Endodermal cell (in vitro differentiated cells): Measurements from ENCODE around the gene AARS2. TPM values are rescaled to one million over a fixed set of nuclear protein-coding genes. Genes with fewer than 3 reads are reported as not detected.

Experiments
- DNase-seq: peaks from one replicate; pipeline ENCODE4 v3.0.0-alpha.2; 2017
- H3K27ac ChIP-seq: 2 replicates; pipeline ENCODE4 v1.5.1; 2013; ENCODE audit warnings: mild to moderate bottlenecking, low read depth, low read length, moderate library complexity
- H3K27me3 ChIP-seq: 2 replicates; pipeline ENCODE4 v1.6.1; 2013; ENCODE audit warnings: mild to moderate bottlenecking, low read length, moderate library complexity; ENCODE audit not compliant: insufficient read depth, control insufficient read depth, poor library complexity, severe bottlenecking
- H3K36me3 ChIP-seq: 2 replicates; pipeline ENCODE4 v1.7.0; 2013; ENCODE audit warnings: mild to moderate bottlenecking, low read length, moderate library complexity; ENCODE audit not compliant: control insufficient read depth, insufficient read depth
- H3K4me1 ChIP-seq: one replicate; pipeline ENCODE4 v1.7.0; 2013; ENCODE audit warnings: low read length; ENCODE audit not compliant: control insufficient read depth, insufficient read depth
- H3K4me3 ChIP-seq: 2 replicates; pipeline ENCODE4 v1.5.1; 2013; ENCODE audit warnings: mild to moderate bottlenecking, low read length, moderate library complexity
- H3K9ac ChIP-seq: 2 replicates; pipeline ENCODE4 v1.6.1; 2013; ENCODE audit warnings: mild to moderate bottlenecking, low read length, moderate library complexity; ENCODE audit not compliant: poor library complexity, severe bottlenecking; ENCODE audit errors: extremely low read depth
- H3K9me3 ChIP-seq: 2 replicates; pipeline ENCODE4 v1.6.1; 2013; ENCODE audit warnings: mild to moderate bottlenecking, low read length, moderate library complexity; ENCODE audit not compliant: control insufficient read depth
- H3K27ac Mint-ChIP-seq: 2 replicates; pipeline ENCODE4 v1.8.0; 2020; ENCODE audit warnings: mixed read lengths
- H3K27me3 Mint-ChIP-seq: 2 replicates; pipeline ENCODE4 v1.8.0; 2021; ENCODE audit warnings: mild to moderate bottlenecking, mixed read lengths; ENCODE audit not compliant: insufficient read depth
- H3K36me3 Mint-ChIP-seq: 2 replicates; pipeline ENCODE4 v1.8.0; 2020; ENCODE audit warnings: low read depth, mixed read lengths
- H3K4me1 Mint-ChIP-seq: 2 replicates; pipeline ENCODE4 v1.8.0; 2020; ENCODE audit warnings: mixed read lengths
- H3K4me3 Mint-ChIP-seq: 2 replicates; pipeline ENCODE4 v1.8.0; 2020; ENCODE audit warnings: mild to moderate bottlenecking, moderate library complexity, mixed read lengths
- H3K9me3 Mint-ChIP-seq: 2 replicates; pipeline ENCODE4 v1.8.0; 2020; ENCODE audit warnings: mild to moderate bottlenecking, mixed read lengths
- WGBS, 2 experiments: methylation state at CpG; one replicate each; pipeline versions ENCODE4 v1.1.5 to v1.1.7; 2013; ENCODE audit warnings: missing lambda C conversion rate in 2 of 2, mixed read lengths in 1 of 2; ENCODE audit not compliant: insufficient coverage in 1 of 2, insufficient read length in 1 of 2; 5-methylcytosine and 5-hydroxymethylcytosine counted together
- total RNA-seq, 2 donors: library from RNA; stranded (reverse); fragmentation: NEBNext Ultra II Directional in 1 of 2; extraction: Animal tissue kit (Norgen Biotek cat#: 25700) in 1 of 2; gene quantifications; 2 replicates in 1 of 2; 3 replicates in 1 of 2; pipeline ENCODE4 v1.2.1, GENCODE V29; 2021
- TF ChIP-seq, protein P1 (sequence below): fragments of 200-600 bp; sonication (generic); conservative IDR thresholded peaks from 2 replicates; pipeline ENCODE4 v1.5.0; 2021; ENCODE audit warnings: antibody characterized with exemption, mild to moderate bottlenecking

Gene AARS2
- total RNA-seq, 2 donors from 2014 or later, result 22.9 to 24.7 TPM

DNA sequence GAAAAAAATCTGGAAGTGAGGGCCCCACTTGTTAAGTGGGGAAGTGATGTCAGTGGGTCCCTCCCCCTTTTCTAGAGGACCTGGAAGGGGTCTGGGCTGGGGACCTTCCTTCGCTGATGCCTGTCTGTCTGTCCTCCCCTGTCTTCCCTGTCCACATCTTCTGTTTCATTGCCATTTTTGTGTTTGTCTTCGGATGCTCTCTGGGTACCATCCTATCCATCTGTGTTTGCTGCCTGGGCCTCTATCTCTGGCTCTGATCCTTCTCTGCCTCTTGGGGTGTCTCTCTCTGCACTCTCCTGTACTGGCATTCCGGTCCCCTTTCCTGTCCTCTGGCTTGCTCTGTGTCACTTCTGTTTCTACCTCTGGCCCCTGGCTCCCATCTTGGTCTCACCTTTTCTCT lies 40.6 kb downstream of the AARS2 start:
- Histone ChIP-seq H3K4me3 (no peak overlapping the region), H3K27ac (no peak overlapping the region), H3K9me3 (no peaks in the 10 kb centered on the region), H3K36me3 (no peaks in the 10 kb centered on the region), H3K9ac (no peak overlapping the region), H3K27me3 (peaks cover 84% of the 10 kb centered on the region), H3K4me1 (no peaks in the 10 kb centered on the region)
- 86 to 94% methylated on average over 3 of the region's 3 CpGs for WGBS, 2 experiments
- Mint-ChIP-seq H3K4me3 (no peak overlapping the region), H3K36me3 (peaks cover 2% of the 10 kb centered on the region), H3K9me3 (no peaks in the 10 kb centered on the region), H3K27ac (no peak overlapping the region), H3K27me3 (peaks cover 85% of the 10 kb centered on the region), H3K4me1 (peaks cover 3% of the 10 kb centered on the region)
- TF ChIP-seq, protein P1, sequence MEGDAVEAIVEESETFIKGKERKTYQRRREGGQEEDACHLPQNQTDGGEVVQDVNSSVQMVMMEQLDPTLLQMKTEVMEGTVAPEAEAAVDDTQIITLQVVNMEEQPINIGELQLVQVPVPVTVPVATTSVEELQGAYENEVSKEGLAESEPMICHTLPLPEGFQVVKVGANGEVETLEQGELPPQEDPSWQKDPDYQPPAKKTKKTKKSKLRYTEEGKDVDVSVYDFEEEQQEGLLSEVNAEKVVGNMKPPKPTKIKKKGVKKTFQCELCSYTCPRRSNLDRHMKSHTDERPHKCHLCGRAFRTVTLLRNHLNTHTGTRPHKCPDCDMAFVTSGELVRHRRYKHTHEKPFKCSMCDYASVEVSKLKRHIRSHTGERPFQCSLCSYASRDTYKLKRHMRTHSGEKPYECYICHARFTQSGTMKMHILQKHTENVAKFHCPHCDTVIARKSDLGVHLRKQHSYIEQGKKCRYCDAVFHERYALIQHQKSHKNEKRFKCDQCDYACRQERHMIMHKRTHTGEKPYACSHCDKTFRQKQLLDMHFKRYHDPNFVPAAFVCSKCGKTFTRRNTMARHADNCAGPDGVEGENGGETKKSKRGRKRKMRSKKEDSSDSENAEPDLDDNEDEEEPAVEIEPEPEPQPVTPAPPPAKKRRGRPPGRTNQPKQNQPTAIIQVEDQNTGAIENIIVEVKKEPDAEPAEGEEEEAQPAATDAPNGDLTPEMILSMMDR, result no peak
- DNase-seq, result no peak

DNA sequence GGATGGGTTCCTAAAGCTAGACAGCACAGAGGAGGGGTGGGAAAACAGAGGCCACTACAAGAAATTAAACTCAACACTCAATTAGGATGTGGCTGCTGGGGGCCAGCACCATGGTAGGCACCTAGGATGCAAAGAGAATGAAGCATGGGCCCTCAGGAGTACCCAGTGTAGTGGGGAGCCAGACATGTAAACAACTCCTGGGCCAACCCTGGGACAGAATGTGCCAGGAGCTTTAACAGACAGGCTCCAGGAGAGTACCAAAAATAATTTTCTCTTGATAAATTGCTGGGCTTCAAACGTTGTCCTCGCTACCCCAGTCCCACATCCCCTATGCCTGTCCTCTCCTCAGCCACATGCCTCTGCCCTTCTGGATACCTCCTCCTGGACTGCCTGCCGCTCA lies 41.2 kb downstream of the AARS2 start:
- Histone ChIP-seq H3K9me3 (no peaks in the 10 kb centered on the region), H3K27ac (no peak overlapping the region), H3K4me1 (no peaks in the 10 kb centered on the region), H3K9ac (no peak overlapping the region), H3K27me3 (peaks cover 78% of the 10 kb centered on the region), H3K4me3 (no peak overlapping the region), H3K36me3 (no peaks in the 10 kb centered on the region)
- TF ChIP-seq, protein P1, result no peak
- no peak overlapping the region for H3K4me3 Mint-ChIP-seq
- DNase-seq, result no peak
- 81 to 90% methylated on average over 2 to 3 of the region's 3 CpGs for WGBS, 2 experiments
- H3K27ac Mint-ChIP-seq, result no peak overlapping the region
- H3K27me3 Mint-ChIP-seq, result peaks cover 85% of the 10 kb centered on the region
- H3K4me1 Mint-ChIP-seq, result peaks cover 3% of the 10 kb centered on the region
- H3K36me3 Mint-ChIP-seq, result peaks cover 2% of the 10 kb centered on the region
- no peaks in the 10 kb centered on the region for H3K9me3 Mint-ChIP-seq

DNA sequence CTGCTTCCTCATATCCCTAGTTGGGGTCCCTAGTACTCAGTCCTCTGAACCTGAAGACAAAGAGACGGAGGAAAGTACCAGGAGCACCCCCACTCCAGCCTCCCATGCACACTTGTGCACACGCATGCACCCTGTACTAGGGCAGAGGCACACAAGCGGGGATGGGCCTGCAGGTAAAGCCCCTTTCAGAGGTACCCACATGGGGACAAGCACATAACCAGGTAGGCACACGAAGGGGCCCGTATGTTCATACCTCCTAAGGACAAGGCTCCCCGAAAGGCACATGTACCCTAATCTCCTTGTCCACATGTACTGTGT lies 41.8 kb downstream of the AARS2 start:
- H3K9ac ChIP-seq, result no peak overlapping the region
- Mint-ChIP-seq H3K4me3 (peak overlapping the region; percentile 55), H3K9me3 (no peaks in the 10 kb centered on the region), H3K27ac (no peak overlapping the region), H3K4me1 (peaks cover 3% of the 10 kb centered on the region), H3K36me3 (peaks cover 2% of the 10 kb centered on the region), H3K27me3 (peaks cover 86% of the 10 kb centered on the region)
- H3K27me3 ChIP-seq, result peaks cover 72% of the 10 kb centered on the region
- TF ChIP-seq, protein P1, result no peak
- H3K4me1 ChIP-seq, result no peaks in the 10 kb centered on the region
- 88 to 90% methylated on average over 6 of the region's 6 CpGs for WGBS, 2 experiments
- no peaks in the 10 kb centered on the region for H3K36me3 ChIP-seq
- DNase-seq, result no peak
- no peaks in the 10 kb centered on the region for H3K9me3 ChIP-seq
- H3K4me3 ChIP-seq, result no peak overlapping the region
- no peak overlapping the region for H3K27ac ChIP-seq
